Esophagus muscularis mucosa (tissue), 4 donors: Measurements from ENCODE around the gene ARAP1.

Experiments
- EP300 ChIP-seq: sonication (generic); formaldehyde crosslinking; IDR thresholded peaks from one replicate; pipeline ENCODE4 v1.6.1; 2017; ENCODE audit warnings: antibody characterized with exemption
- POLR2A ChIP-seq: fragments of 450-650 bp; IDR thresholded peaks from one replicate; pipeline ENCODE4 v1.6.1; 2017; ENCODE audit warnings: antibody characterized with exemption, moderate library complexity, mild to moderate bottlenecking, low read depth
- POLR2AphosphoS5 ChIP-seq, 2 donors: sonication (generic); formaldehyde crosslinking; IDR thresholded peaks; one replicate each; pipeline ENCODE4 v1.6.1; 2017; ENCODE audit warnings: antibody characterized with exemption in 2 of 2
- TF ChIP-seq, protein P1 (sequence below), 3 experiments: fragments of 200-600 bp in 2 of 3; fragments of 450-650 bp in 1 of 3; sonication (generic) in 2 of 3; IDR thresholded peaks; one replicate each; pipeline ENCODE4 v1.5.1; 2017 to 2019; ENCODE audit warnings: antibody characterized with exemption in 3 of 3, mild to moderate bottlenecking in 2 of 3, moderate library complexity in 1 of 3

DNA sequence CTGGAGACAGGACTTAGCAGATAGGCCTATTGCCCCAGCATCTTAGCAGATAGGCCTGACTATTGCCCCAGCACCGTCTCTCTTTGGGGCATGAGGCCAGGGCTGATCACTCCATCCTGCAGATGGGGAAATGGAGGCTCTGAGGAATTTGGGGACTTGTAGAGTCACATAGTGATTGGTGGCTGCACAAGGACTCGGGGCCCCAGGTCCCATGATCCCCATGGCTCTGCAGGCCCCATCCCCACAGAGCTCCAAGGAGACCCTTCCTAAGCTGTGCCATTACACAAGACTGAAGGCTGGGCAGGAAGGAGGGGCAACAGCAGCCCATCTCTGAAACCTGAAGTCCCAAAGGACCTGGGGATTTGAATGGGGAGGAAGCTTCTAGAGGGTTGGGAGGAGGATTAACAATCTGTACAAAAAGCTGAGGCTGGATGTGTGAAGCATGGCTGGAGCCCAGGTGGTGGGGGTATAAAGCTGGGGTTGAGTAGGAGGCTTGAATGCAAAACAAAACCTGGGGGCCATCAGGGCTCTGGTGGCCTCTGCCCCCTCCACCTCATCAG is 1.6 kb downstream of the ARAP1 start:
- TF ChIP-seq, protein P1, sequence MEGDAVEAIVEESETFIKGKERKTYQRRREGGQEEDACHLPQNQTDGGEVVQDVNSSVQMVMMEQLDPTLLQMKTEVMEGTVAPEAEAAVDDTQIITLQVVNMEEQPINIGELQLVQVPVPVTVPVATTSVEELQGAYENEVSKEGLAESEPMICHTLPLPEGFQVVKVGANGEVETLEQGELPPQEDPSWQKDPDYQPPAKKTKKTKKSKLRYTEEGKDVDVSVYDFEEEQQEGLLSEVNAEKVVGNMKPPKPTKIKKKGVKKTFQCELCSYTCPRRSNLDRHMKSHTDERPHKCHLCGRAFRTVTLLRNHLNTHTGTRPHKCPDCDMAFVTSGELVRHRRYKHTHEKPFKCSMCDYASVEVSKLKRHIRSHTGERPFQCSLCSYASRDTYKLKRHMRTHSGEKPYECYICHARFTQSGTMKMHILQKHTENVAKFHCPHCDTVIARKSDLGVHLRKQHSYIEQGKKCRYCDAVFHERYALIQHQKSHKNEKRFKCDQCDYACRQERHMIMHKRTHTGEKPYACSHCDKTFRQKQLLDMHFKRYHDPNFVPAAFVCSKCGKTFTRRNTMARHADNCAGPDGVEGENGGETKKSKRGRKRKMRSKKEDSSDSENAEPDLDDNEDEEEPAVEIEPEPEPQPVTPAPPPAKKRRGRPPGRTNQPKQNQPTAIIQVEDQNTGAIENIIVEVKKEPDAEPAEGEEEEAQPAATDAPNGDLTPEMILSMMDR (IDR thresholded peaks at IDR 0.05) = no peak
- TF ChIP-seq POLR2AphosphoS5 (IDR thresholded peaks at IDR 0.05) (no peak), POLR2A (no peak), EP300 (no peak)
